RWPE2 (cell line): ENCODE measurements around the gene CHD5.

Experiments used
- ATAC-seq: fragments of 200-7000 bp; cut with Tn5 transposase; 3 replicates; pipeline ENCODE4 v1.9.1; 2021; ENCODE audit warnings: low read depth
- DNase-seq: peaks from one replicate; pipeline ENCODE4 v3.0.0-alpha.2; 2020; ENCODE audit warnings: low spot score
- H3K27ac ChIP-seq: fragments of 450-650 bp; 2 replicates; pipeline ENCODE4 v1.5.1; 2017; ENCODE audit warnings: mild to moderate bottlenecking; ENCODE audit not compliant: poor library complexity, severe bottlenecking
- H3K27me3 ChIP-seq: fragments of 250-450 bp; sonication (Bioruptor Pico); 2 replicates; pipeline ENCODE4 v1.5.1; 2021; ENCODE audit warnings: mild to moderate bottlenecking, moderate library complexity; ENCODE audit not compliant: insufficient read depth, poor library complexity, severe bottlenecking
- H3K36me3 ChIP-seq: fragments of 250-450 bp; sonication (Bioruptor Pico); 2 replicates; pipeline ENCODE4 v1.5.1; 2020; ENCODE audit warnings: low read depth, mild to moderate bottlenecking, moderate library complexity
- H3K4me1 ChIP-seq: fragments of 250-450 bp; sonication (Bioruptor Pico); 2 replicates; pipeline ENCODE4 v1.5.1; 2021; ENCODE audit warnings: mild to moderate bottlenecking, moderate library complexity; ENCODE audit not compliant: insufficient read depth, poor library complexity, severe bottlenecking
- H3K4me3 ChIP-seq: fragments of 250-450 bp; sonication (Bioruptor Pico); 2 replicates; pipeline ENCODE4 v1.5.1; 2021; ENCODE audit warnings: mild to moderate bottlenecking, moderate library complexity; ENCODE audit not compliant: severe bottlenecking
- H3K9me3 ChIP-seq: fragments of 250-450 bp; sonication (Bioruptor Pico); 2 replicates; pipeline ENCODE4 v1.5.1; 2021; ENCODE audit warnings: mild to moderate bottlenecking, moderate library complexity; ENCODE audit not compliant: severe bottlenecking
- CTCF ChIP-seq: fragments of 450-650 bp; IDR thresholded peaks from one replicate; pipeline ENCODE4 v1.5.1; 2017; ENCODE audit warnings: mild to moderate bottlenecking, moderate library complexity; ENCODE audit not compliant: poor library complexity, severe bottlenecking

Gene CHD5

GRCh38 chr1:6150006-6150938 lies 29.8 kb downstream of the CHD5 start:
- H3K4me3 ChIP-seq: no peak overlapping the region
- H3K36me3 ChIP-seq: no peaks in the 10 kb centered on the region
- no peak for TF ChIP-seq CTCF
- H3K27ac ChIP-seq: no peak overlapping the region
- H3K4me1 ChIP-seq: no peaks in the 10 kb centered on the region
- ATAC-seq (no peak), DNase-seq (no peak)
- no peaks in the 10 kb centered on the region for H3K27me3 ChIP-seq
- no peaks in the 10 kb centered on the region for H3K9me3 ChIP-seq

- no peaks in the 10 kb centered on the region for H3K27me3 ChIP-seq
- DNase-seq (no peak), ATAC-seq (no peak)
These were observed 30.5 kb downstream of the CHD5 start for GRCh38 chr1:6149597-6149996.

GRCh38 chr1:6148497-6149241 lies 31.5 kb downstream of the CHD5 start:
- H3K4me3 ChIP-seq: peak overlapping the region; percentile 12
- ATAC-seq: peak; percentile 92
- H3K27ac ChIP-seq: no peak overlapping the region
- H3K9me3 ChIP-seq: no peaks in the 10 kb centered on the region
- no peaks in the 10 kb centered on the region for H3K4me1 ChIP-seq
- TF ChIP-seq CTCF: no peak
- H3K36me3 ChIP-seq: no peaks in the 10 kb centered on the region
- H3K27me3 ChIP-seq: no peaks in the 10 kb centered on the region
- DNase-seq: no peak

More at GRCh38 chr1:6149597-6149996, 30.5 kb downstream of the CHD5 start:
- H3K4me1 ChIP-seq: no peaks in the 10 kb centered on the region
- no peak for TF ChIP-seq CTCF
- no peak overlapping the region for H3K27ac ChIP-seq
- H3K9me3 ChIP-seq: no peaks in the 10 kb centered on the region
- no peaks in the 10 kb centered on the region for H3K36me3 ChIP-seq
- H3K4me3 ChIP-seq: no peak overlapping the region

- ATAC-seq (no peak), DNase-seq (no peak)
- no peaks in the 10 kb centered on the region for H3K9me3 ChIP-seq
- H3K4me3 ChIP-seq: no peak overlapping the region
- TF ChIP-seq CTCF: no peak
- no peaks in the 10 kb centered on the region for H3K4me1 ChIP-seq
- no peaks in the 10 kb centered on the region for H3K36me3 ChIP-seq
- no peaks in the 10 kb centered on the region for H3K27me3 ChIP-seq
- no peak overlapping the region for H3K27ac ChIP-seq
These were observed 34.2 kb downstream of the CHD5 start for GRCh38 chr1:6145864-6146410.
